Uterus (tissue), 2 donors: Measurements from ENCODE around the gene ATL3.

Source experiments
- POLR2A ChIP-seq, 2 donors: fragments of 450-650 bp; IDR thresholded peaks; one replicate each; pipeline ENCODE4 v1.6.1; 2016; ENCODE audit warnings: antibody characterized with exemption in 2 of 2, mild to moderate bottlenecking in 1 of 2, moderate library complexity in 1 of 2
- TF ChIP-seq, protein P1 (sequence below), 4 experiments: fragments of 200-600 bp in 2 of 4; fragments of 450-650 bp in 2 of 4; sonication (generic) in 2 of 4; IDR thresholded peaks; one replicate each; pipeline ENCODE4 v1.5.1; 2016 to 2019; ENCODE audit warnings: antibody characterized with exemption in 4 of 4, mild to moderate bottlenecking in 2 of 4, moderate library complexity in 1 of 4

DNA sequence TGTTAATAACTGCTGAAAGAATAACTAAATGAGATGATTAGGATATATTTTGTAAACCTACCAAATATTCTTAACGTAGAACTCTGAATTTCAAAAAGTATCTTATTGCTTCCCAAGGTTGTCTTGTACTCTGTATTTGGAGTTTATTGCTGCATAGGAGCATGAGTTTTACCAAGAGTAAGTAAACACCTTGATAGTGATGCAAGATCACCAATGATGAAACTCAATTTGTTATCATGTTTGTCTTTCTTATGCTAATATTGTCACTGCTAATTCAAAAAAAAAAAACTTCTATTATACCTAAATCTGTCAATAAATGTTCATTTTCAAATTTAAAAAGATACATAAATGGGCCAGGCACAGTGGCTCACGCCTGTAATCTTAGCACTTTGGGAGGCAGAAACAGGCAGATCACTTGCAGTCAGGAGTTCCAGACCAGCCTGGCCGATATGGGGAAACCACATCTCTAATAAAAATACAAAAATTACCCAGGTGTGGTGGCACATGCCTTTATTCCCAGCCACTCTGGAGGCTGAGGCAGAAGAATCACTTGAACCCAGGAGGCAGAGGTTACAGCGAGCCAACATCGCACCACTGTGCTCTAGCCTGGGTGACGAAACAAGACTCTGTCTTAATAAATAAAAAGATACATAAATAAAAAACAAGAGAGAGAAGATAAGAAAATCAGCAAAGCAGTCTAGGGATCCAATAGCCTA lies 84.6 kb downstream of the ATL3 start:
- TF ChIP-seq, protein P1, sequence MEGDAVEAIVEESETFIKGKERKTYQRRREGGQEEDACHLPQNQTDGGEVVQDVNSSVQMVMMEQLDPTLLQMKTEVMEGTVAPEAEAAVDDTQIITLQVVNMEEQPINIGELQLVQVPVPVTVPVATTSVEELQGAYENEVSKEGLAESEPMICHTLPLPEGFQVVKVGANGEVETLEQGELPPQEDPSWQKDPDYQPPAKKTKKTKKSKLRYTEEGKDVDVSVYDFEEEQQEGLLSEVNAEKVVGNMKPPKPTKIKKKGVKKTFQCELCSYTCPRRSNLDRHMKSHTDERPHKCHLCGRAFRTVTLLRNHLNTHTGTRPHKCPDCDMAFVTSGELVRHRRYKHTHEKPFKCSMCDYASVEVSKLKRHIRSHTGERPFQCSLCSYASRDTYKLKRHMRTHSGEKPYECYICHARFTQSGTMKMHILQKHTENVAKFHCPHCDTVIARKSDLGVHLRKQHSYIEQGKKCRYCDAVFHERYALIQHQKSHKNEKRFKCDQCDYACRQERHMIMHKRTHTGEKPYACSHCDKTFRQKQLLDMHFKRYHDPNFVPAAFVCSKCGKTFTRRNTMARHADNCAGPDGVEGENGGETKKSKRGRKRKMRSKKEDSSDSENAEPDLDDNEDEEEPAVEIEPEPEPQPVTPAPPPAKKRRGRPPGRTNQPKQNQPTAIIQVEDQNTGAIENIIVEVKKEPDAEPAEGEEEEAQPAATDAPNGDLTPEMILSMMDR (IDR thresholded peaks at IDR 0.05) = no peak
- no peak for TF ChIP-seq POLR2A (IDR thresholded peaks at IDR 0.05)
